HL-60/S4 treated with phorbol 12-myristate 13-acetate at 8.2 ng/mL for 4 days and 3 days (cell line): ENCODE data around the gene RFX6.

Experiments used
- in situ Hi-C: fragments of 300-500 bp; cut with MboI; formaldehyde crosslinking; loops from 2 replicates; pipeline ENCODE4 v1.15.0; 2022; ENCODE audit warnings: low sequenced_read_pairs

The RFX6 gene

GRCh38 chr6:116894669-116895068, 17.6 kb downstream of the RFX6 start:
- in situ Hi-C loops = no loop called here

DNA sequence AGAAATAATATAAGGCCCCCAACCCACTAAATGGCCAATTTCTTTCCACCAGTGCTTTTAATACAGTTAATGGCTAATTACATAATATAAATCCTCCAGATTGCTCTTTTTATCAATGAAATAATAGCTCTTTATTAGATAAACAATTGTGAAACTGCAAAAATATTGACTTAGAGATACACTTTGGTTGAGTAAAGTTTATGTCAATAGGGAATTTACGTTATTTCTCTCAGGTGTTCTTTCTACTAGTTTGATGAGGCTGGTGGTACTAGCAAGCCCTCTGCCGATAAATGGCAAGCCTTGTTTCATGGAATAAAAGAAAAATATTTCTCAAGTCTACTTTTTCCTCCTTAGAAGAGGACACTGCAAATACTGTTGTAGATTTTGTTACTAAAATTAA, 18.9 kb downstream of the RFX6 start:
- in situ Hi-C loops = no loop called here

DNA sequence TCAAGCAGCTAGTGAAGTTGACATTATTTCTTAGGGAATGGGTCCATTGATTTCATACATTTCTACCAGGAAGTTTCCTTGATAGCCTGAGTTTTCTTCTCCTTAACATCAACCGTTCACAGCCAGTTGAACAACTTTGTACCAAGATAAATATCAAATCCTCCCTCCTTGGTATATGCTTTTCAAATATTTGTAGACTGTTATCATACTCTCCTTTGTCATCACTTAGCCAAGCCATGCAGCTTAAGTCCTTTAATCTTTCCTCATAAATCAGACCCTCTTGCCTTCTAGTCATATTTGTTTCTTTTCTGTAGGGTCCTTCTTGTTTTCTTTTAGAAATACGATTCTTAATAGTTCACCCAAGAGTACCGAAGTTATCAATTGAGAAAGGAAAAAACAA, 25.6 kb downstream of the RFX6 start:
- in situ Hi-C loops = no loop called here

- in situ Hi-C loops = no loop called here
Observed at GRCh38 chr6:116922853-116923548, 46.0 kb downstream of the RFX6 start.

DNA sequence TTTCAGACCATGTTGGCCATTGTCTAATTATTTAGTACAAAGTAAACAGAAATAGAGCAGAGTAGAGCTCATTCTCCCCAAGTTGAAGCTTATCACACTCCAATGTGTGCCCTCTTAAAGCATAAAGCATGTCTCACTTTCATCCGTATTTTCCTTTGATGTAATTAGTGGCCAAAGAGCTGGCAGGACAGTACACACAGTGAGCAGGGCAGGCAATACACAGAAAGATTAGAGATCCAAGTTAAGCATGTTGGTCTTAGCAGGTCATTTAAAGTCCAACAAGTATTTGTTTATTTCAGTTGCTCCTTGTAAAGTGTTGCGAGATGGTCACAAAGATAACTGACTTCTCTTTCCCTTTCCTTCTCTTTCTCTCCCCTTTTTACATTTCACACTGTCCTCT, 47.2 kb downstream of the RFX6 start:
- in situ Hi-C loops = no loop called here

DNA sequence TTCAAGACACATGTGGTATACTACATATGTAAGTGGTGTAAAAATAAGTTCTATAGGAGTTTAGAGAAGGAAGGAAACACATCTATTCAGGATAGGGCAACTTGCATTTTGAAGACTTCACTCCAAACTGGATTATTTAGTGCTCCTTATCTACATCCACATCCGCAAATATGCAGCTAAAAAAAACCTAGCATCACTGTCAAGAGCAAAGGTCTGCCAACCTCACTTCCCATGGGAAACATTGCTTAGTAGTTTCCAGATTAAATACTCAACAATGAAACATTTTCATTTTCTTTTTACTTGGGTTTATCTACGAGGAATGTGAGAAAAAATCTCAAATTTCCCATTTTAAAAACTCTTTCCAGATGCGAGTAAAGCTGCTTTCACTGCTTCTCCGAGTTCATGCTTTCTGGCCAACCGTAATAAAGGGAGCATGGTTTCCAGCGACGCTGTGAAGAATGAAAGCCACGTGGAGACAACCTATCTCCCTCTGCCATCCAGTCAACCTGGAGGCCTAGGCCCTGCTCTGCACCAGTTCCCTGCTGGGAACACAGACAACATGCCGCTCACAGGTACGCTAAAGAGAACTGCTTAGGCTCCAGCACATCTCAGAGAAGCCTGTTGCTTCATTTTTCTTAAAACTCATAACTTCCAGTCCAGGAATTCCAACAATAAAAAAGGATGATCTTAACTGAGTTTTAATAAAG, 48.2 kb downstream of the RFX6 start:
- in situ Hi-C loops = no loop called here

GRCh38 chr6:116928677-116929076, 51.6 kb downstream of the RFX6 start:
- in situ Hi-C loops = no loop called here

DNA sequence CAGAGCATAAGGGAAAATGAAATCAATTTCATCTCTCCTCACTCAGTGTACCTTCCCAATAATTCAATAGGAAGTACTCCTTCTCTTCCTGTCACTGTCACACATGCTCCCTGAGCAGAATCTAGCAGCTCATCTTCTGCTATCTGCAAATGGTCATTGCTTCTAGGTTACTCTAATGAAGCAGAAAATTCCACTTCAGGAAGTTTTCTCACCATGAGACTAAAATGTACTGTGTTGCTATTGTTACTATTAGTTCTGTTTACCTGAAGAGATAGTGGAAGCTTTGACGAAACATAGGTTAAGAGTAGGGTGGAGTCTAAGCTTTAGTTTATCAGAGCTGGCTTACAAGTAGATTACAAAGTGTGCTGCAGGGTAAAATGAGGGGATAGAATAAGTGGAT, 52.8 kb downstream of the RFX6 start:
- in situ Hi-C loops = no loop called here

DNA sequence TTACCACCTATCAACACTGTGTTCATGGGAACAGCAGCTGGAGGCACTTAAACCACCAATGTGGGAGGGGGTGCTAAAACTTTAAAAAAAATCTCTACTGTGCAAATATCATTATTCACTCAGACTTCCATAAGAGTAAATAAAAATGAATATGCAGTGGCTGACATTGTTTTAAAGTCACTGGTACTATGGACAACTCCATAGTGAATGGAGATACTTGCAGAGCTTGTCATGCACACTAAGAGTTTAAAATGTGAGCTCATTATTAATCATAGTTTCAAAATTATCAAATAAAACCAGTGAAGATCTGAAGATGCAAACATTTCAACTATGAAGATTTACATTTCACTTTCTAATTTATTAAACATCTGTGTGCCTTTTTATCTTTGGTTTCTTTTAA, 54.4 kb downstream of the RFX6 start:
- in situ Hi-C loops = no loop called here

DNA sequence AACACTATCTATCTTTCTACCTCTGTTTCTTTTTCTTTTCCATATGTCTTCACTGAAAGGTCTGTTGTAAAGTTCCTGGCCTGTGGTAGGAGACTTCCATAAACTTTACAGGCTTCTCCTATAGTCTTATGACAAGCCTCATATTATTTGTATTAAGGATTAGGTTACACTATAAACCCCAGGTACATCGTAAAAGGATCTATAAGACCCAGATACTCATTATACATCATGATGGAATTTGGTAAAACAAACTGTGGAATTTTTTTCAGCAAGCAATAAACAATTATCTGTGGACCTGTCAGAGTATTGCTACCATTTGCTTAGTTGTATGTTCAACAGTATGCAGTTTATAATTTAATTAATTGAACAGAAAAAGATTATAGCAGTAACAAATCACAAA, 55.5 kb downstream of the RFX6 start:
- in situ Hi-C loops = no loop called here

GRCh38 chr6:116933485-116933884, 56.4 kb downstream of the RFX6 start:
- in situ Hi-C loops = no loop called here

- in situ Hi-C loops = no loop called here
Observed at GRCh38 chr6:116938305-116938704, 61.3 kb downstream of the RFX6 start.

- in situ Hi-C loops = no loop called here
Observed at GRCh38 chr6:116941727-116942126, 64.7 kb downstream of the RFX6 start.

DNA sequence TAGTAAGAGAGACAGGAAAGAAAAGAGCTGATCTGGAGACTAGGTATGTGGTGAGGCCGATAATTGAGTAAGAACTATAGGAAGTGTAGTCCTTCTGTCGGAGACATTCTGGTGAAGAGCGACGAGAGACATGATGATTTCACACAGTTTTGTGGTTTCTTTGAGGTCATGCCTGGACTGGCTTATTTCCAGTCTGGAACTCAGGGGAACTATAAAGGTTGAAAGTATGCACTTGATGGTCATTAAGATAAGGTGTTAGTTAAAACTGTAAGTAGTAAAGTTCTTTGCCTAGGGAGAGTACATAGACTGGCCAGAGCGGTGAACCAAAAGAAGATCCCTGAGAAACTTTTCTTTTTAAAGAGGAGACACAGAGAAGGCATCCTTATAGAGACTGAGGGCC, 68.8 kb downstream of the RFX6 start:
- in situ Hi-C loops = no loop called here

GRCh38 chr6:116948533-116949304, 71.7 kb downstream of the RFX6 start:
- in situ Hi-C loops = no loop called here

DNA sequence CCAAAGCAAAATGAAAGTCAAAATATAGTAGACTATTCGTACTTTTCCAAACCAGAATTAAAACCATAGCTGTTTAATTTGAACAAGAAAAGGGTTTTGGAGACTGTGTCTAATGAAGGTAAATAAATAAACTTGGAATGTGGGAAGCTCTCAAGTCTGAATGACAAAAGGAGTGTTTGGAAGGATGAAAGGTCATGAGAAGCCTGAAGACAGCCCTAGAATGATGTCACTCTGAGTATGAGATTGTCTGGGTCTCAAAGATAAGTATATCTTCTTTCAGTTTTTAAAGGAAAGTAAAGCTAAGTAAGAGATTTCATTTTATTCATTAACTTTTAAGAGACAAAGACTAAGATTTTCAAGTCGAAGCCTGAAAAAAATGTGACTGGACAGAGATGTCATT, 72.9 kb downstream of the RFX6 start:
- in situ Hi-C loops = no loop called here

DNA sequence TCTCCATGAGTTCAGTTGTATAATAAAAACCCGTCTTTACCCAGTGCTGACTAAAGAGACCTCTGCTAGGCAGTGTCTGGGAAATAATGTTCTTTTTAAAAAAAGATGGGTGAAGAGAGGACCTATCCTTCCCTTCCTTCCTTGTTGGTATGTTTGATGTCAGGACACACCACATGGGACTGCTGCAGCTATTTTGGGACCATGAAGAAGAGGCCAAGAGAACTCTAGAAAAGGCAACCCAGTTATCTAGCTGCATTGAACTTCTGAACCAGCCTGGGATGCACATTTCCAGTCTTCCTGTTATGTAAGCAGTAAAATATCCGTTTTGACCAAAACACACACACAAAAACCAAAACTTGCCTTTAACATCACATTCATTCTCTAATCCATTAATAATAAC, 77.3 kb downstream of the RFX6 start:
- in situ Hi-C loops = no loop called here

DNA sequence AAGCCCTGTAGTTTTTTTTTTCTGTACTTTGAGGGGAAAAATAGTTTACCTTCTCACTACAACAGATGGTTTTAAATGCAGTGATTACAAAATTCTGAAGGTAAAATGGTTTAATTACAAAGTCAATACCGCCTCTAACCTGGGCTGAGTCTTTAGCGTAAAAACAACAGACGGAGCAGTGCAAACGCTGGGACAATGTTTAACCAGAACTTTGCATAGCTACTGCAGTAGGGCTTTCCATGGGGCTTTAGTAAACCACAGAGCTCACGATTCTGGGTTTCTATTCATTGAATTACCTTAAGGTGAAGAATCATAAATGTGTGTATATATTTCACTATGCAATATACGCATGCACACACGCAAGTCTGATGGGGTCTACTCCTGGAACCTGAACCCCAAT, 77.9 kb downstream of the RFX6 start:
- in situ Hi-C loops = no loop called here

GRCh38 chr6:116955773-116956172, 78.7 kb downstream of the RFX6 start:
- in situ Hi-C loops = no loop called here

DNA sequence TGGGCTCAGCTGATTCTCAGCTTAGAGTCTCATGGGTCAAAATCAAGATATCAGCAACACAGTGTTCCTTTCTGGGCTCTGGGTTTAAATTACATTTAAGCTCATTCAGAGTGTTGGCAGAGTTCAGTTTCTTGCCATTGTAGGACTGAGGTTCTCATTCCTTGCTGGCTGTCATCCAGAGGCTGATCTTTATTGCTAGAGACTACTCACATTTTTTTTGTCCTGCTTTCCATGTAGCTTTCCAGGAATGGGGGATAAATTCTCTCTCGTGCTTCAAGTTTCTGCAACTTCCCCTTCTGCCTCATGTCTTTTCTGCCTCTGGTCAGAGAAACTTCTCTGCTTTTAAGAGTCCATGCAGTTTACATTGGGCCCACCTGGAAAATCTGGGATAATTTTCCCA, 86.9 kb downstream of the RFX6 start:
- in situ Hi-C loops = no loop called here

- in situ Hi-C loops = no loop called here
Observed at GRCh38 chr6:116966675-116967576, 89.9 kb downstream of the RFX6 start.
